Esophagus squamous epithelium (tissue), 5 donors: ENCODE measurements around the gene RNF38. TPM values are rescaled to one million over a fixed set of nuclear protein-coding genes. Genes with fewer than 3 reads are reported as not detected.
"Not testable (repeated sequence)": the region's sequence is repeated elsewhere in the genome, so short reads cannot be mapped to it uniquely, and the experiment has no call there.

ENCODE experiments used
- DNase-seq: peaks from one replicate; lab custom pipeline; 2025; lab: John Stamatoyannopoulos, UW
- H3K27ac ChIP-seq, 4 donors: fragments of 200-600 bp; sonication (generic); one replicate each; pipeline ENCODE4 v1.5.1; 2016 to 2019; ENCODE audit warnings: mild to moderate bottlenecking in 1 of 4
- H3K27me3 ChIP-seq, 4 donors: fragments of 200-600 bp; sonication (generic); 1 replicate in 3 of 4; 2 replicates in 1 of 4; pipeline versions ENCODE4 v1.5.1 to v1.6.0; 2017 to 2021; ENCODE audit warnings: antibody characterized with exemption in 1 of 4
- H3K36me3 ChIP-seq, 3 donors: fragments of 200-600 bp; sonication (generic); one replicate each; pipeline ENCODE4 v1.5.1; 2016 to 2019
- H3K4me1 ChIP-seq, 3 donors: fragments of 200-600 bp; sonication (generic); one replicate each; pipeline ENCODE4 v1.5.1; 2017 to 2019
- H3K4me3 ChIP-seq, 4 donors: fragments of 200-600 bp; sonication (generic); 1 replicate in 3 of 4; 2 replicates in 1 of 4; pipeline ENCODE4 v1.5.1; 2016 to 2019; ENCODE audit warnings: mild to moderate bottlenecking in 2 of 4, moderate library complexity in 1 of 4
- H3K9me3 ChIP-seq, 3 donors: fragments of 200-600 bp; sonication (generic); one replicate each; pipeline ENCODE4 v1.5.1; 2016 to 2019
- CTCF ChIP-seq, 6 experiments: fragments of 450-650 bp in 4 of 6; fragments of 200-600 bp in 2 of 6; sonication (generic) in 2 of 6; IDR thresholded peaks; one replicate each; pipeline ENCODE4 v1.5.1; 2016 to 2019; ENCODE audit warnings: antibody characterized with exemption in 6 of 6, mild to moderate bottlenecking in 4 of 6, moderate library complexity in 4 of 6
- POLR2A ChIP-seq, 4 donors: fragments of 450-650 bp; IDR thresholded peaks; one replicate each; pipeline ENCODE4 v1.6.1; 2017; ENCODE audit warnings: antibody characterized with exemption in 4 of 4, mild to moderate bottlenecking in 4 of 4, moderate library complexity in 3 of 4
- WGBS, 2 donors: methylation state at CpG; one replicate each; pipeline ENCODE4 v1.1.5; 2018; 5-methylcytosine and 5-hydroxymethylcytosine counted together
- intact Hi-C: fragments of 100-400 bp; cut with DNase I; formaldehyde crosslinking; loops from one replicate; pipeline ENCODE4 v1.15.0; 2022
- total RNA-seq, 4 donors: library from RNA; depleted of rRNA; stranded (reverse); fragments of >200 nt; gene quantifications; one replicate each; pipeline ENCODE4 v1.1.0, GENCODE V29; 2016
- donor health status: DM: yes; HTN: yes; CAD: no.

RNF38 gene
- total RNA-seq, 4 donors from 2014 or later = 11.1 to 25.9 (median 13.5) TPM

DNA sequence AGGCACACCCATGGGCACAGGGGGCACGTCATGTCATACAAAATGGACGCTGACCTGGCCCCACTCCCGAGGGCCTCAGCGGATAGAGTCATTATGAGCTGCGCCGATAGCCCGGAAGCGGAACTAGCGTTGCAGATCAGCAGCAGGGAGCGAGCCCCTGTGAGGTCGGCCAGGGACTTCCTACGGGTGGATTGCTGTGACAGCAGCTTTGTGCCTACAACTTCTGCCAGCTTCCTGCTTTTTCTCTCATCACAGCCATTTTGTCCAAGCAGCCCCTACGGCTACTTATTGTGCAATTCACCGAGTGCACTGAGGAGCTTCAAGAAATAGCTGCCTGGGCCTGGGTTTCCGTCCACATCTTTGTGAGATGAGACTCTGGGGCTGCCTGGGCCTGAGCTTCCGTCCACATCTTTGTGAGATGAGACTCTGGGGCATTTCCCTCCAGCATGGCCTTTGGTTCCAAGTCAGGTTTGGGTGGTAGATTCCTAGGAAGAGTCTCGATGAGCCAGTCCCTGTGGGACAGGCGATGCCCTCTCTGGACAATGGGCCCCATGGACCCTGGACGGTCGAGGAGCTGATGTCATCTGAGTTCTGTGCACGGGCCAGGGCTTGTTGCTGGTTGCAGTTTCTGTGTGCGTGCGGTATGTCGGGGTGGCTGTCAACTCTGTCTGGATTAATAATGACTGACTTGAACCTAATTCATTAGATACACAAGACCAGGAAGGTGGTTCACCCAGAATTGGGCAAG is 74.8 kb downstream of the RNF38 start:
- no peak for DNase-seq
- WGBS, 2 donors = 83 to 84% methylated on average over 12 to 15 of the region's 24 CpGs

GRCh38 chr9:36323926-36324325 is 76.1 kb downstream of the RNF38 start:
- Histone ChIP-seq H3K4me3 (no peak overlapping the region), H3K9me3 (no peaks in the 10 kb centered on the region), H3K4me1 (peaks cover 0 to 34% (median 5%) of the 10 kb centered on the region in 3 donors), H3K27me3 (peaks cover 0 to 5% (median 0%) of the 10 kb centered on the region in 4 donors), H3K36me3 (no peaks in the 10 kb centered on the region), H3K27ac (no peak overlapping the region)
- no peak for DNase-seq
- no peak for TF ChIP-seq POLR2A (IDR thresholded peaks at IDR 0.05)
- no peak for TF ChIP-seq CTCF (IDR thresholded peaks at IDR 0.05)
- intact Hi-C loops = no loop called here
- WGBS, 2 donors = 70 to 93% methylated on average over 7 to 12 of the region's 12 CpGs

More for the DNA sequence above, 74.8 kb downstream of the RNF38 start:
- TF ChIP-seq POLR2A (IDR thresholded peaks at IDR 0.05) = no peak
- no peak for TF ChIP-seq CTCF (IDR thresholded peaks at IDR 0.05)
- no peak overlapping the region for H3K27ac ChIP-seq
- H3K9me3 ChIP-seq = no peaks in the 10 kb centered on the region
- no peaks in the 10 kb centered on the region for H3K36me3 ChIP-seq
- H3K27me3 ChIP-seq = no peaks in the 10 kb centered on the region
- peaks cover 0 to 20% (median 0%) of the 10 kb centered on the region in 3 donors for H3K4me1 ChIP-seq
- intact Hi-C loops = loop anchor here (5.0 kb wide), 1 partner anchor 78 kb away; no protein-coding TSS in a partner anchor
- H3K4me3 ChIP-seq = no peak overlapping the region

- H3K4me1 ChIP-seq = peaks cover 0 to 34% (median 7%) of the 10 kb centered on the region in 3 donors
- H3K9me3 ChIP-seq = no peaks in the 10 kb centered on the region
- H3K4me3 ChIP-seq = no peak overlapping the region
- intact Hi-C loops = no loop called here
- H3K27me3 ChIP-seq = peaks cover 0 to 5% (median 0%) of the 10 kb centered on the region in 4 donors
- DNase-seq = no peak
- WGBS, 2 donors = 39 to 43% methylated on average over 2 to 3 of the region's 3 CpGs
- H3K36me3 ChIP-seq = no peaks in the 10 kb centered on the region
- TF ChIP-seq POLR2A (IDR thresholded peaks at IDR 0.05) (no peak), CTCF (IDR thresholded peaks at IDR 0.05) (no peak)
- H3K27ac ChIP-seq = peak overlapping the region in 1 of 4 donors; percentile 55
Observed at GRCh38 chr9:36322462-36322861, 77.6 kb downstream of the RNF38 start.

GRCh38 chr9:36321903-36322302 is 78.2 kb downstream of the RNF38 start:
- H3K36me3 ChIP-seq, H3K9me3 ChIP-seq, H3K27me3 ChIP-seq, DNase-seq, H3K4me3 ChIP-seq, intact Hi-C loops: not testable (repeated sequence)
- Histone ChIP-seq H3K27ac (peak overlapping the region in 1 of 4 donors; percentile 55), H3K4me1 (peaks cover 0 to 35% (median 10%) of the 10 kb centered on the region in 3 donors)
- WGBS, 2 donors = 74 to 87% methylated on average over 4 of the region's 4 CpGs

DNA sequence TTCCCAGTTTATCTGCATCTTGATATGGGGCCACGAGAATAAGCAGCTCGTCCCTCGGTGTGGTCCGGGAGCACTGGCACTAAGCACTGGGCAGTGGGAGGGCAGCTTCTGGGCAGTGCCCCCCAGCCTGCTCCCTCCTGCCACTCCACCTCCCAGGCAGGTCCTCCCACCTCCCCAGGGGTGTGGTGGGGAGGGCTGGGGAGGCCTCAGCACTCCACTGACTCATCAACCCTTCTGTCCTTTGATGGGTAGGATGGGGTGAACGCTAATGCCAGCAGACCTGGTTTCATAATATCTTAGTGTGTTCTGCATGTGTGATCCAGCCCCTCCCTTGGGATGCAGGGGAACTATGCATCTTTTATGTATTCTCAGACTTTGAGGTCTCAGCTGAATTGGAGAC is 79.6 kb downstream of the RNF38 start:
- H3K9me3 ChIP-seq = no peaks in the 10 kb centered on the region
- intact Hi-C loops = no loop called here
- whole genome bisulfite sequencing, 2 donors = 71 to 89% methylated on average over 4 of the region's 5 CpGs
- H3K4me1 ChIP-seq = peaks cover 0 to 35% (median 10%) of the 10 kb centered on the region in 3 donors
- H3K27me3 ChIP-seq = peaks cover 0 to 5% (median 0%) of the 10 kb centered on the region in 4 donors
- no peak overlapping the region for H3K4me3 ChIP-seq
- TF ChIP-seq CTCF (IDR thresholded peaks at IDR 0.05) = no peak
- no peak for TF ChIP-seq POLR2A (IDR thresholded peaks at IDR 0.05)
- no peaks in the 10 kb centered on the region for H3K36me3 ChIP-seq
- H3K27ac ChIP-seq = peak overlapping the region; percentile 72 to 87 (median 76)
- no peak for DNase-seq
